HS-27A (cell line): Measurements from ENCODE around the gene SS18L1.

Source experiments
- DNase-seq: peaks from one replicate; pipeline ENCODE4 v3.0.0-alpha.2; 2012; ENCODE audit warnings: low read depth, missing footprints

The SS18L1 gene

GRCh38 chr20:62156592-62157386 lies 13.2 kb downstream of the SS18L1 start:
- no peak for DNase-seq

- DNase-seq = no peak
Measured at GRCh38 chr20:62157387-62158087, 14.0 kb downstream of the SS18L1 start.

GRCh38 chr20:62158088-62158400 lies 14.5 kb downstream of the SS18L1 start:
- no peak for DNase-seq

GRCh38 chr20:62158541-62158940 lies 15.0 kb downstream of the SS18L1 start:
- no peak for DNase-seq

GRCh38 chr20:62159052-62159451 lies 15.5 kb downstream of the SS18L1 start:
- no peak for DNase-seq

- no peak for DNase-seq
Measured at GRCh38 chr20:62159839-62160238, 16.3 kb downstream of the SS18L1 start.

GRCh38 chr20:62160253-62160652 lies 16.7 kb downstream of the SS18L1 start:
- DNase-seq = no peak

- no peak for DNase-seq
Measured at GRCh38 chr20:62160876-62161275, 17.3 kb downstream of the SS18L1 start.

- DNase-seq = no peak
Measured at GRCh38 chr20:62161347-62161746, 17.8 kb downstream of the SS18L1 start.

- DNase-seq = no peak
Measured at GRCh38 chr20:62162765-62163484, 19.4 kb downstream of the SS18L1 start.

GRCh38 chr20:62163485-62163865 lies 19.9 kb downstream of the SS18L1 start:
- no peak for DNase-seq

- no peak for DNase-seq
Measured at GRCh38 chr20:62163986-62164762, 20.6 kb downstream of the SS18L1 start.

GRCh38 chr20:62164879-62165761 lies 21.6 kb downstream of the SS18L1 start:
- no peak for DNase-seq

GRCh38 chr20:62165762-62166399 lies 22.3 kb downstream of the SS18L1 start:
- DNase-seq = no peak

GRCh38 chr20:62167474-62167873 lies 23.9 kb downstream of the SS18L1 start:
- DNase-seq = no peak

GRCh38 chr20:62168061-62168460 lies 24.5 kb downstream of the SS18L1 start:
- DNase-seq = no peak

- DNase-seq = no peak
Measured at GRCh38 chr20:62168890-62169435, 25.4 kb downstream of the SS18L1 start.

- DNase-seq = no peak
Measured at GRCh38 chr20:62170536-62170935, 27.0 kb downstream of the SS18L1 start.

GRCh38 chr20:62171245-62171644 lies 27.7 kb downstream of the SS18L1 start:
- no peak for DNase-seq

- DNase-seq = no peak
Measured at GRCh38 chr20:62172666-62173065, 29.1 kb downstream of the SS18L1 start.
